H54 (cell line): ENCODE results near the gene CHDH.

ENCODE experiments used
- DNase-seq: peaks from one replicate; pipeline ENCODE4 v3.0.0; 2011; ENCODE audit warnings: low spot score, mixed read lengths; ENCODE audit not compliant: insufficient read length
- FAIRE-seq: peaks from 3 replicates; lab custom pipeline; 2011; peaks lifted over from hg19 to GRCh38; lab: Jason Lieb, UNC
- POLR2A ChIP-seq: IDR thresholded peaks from 2 replicates; pipeline ENCODE4 v1.6.1; 2011; ENCODE audit warnings: low read depth, mild to moderate bottlenecking, low read length

Gene CHDH

GRCh38 chr3:53813876-53814275, 32.3 kb downstream of the CHDH start:
- FAIRE-seq (no peak), DNase-seq (no peak)
- no peak for TF ChIP-seq POLR2A

DNA sequence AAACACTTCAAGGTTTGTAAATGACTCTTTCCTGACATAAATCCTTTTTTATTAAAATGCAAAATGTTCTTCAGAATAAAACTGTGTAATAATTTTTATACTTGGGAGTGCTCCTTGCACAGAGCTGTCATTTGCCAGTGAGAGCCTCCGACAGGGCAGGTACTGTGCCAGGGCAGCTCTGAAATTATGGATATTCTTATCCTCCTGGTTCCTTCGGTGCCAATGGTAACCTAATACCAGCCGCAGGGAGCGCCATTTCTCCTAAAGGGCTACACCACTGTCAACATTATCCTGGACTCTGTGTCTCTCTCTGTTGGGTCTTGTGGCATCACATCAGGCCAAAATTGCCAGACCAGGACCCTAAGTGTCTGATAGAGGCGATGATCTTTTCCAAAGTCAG, 33.0 kb downstream of the CHDH start:
- TF ChIP-seq POLR2A: no peak
- no peak for FAIRE-seq
- no peak for DNase-seq

DNA sequence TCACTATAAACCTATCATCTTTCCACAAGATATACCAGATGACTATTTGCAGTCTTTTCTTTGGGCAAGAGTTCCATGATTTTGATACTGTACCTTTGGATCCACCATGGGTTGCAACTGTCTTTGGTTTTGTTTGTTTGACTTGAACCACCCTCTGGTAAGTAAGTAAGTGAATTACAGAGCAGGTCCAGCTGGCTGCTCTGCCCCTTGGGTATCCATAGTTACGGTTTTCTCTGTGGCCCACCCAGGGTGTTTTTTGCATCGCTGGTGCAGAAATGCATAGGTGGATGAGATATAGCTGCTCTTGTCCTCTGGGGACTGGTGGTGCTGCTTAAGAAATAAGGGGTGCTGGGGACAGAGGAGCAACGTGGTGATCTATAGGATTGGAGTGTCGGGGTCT, 33.8 kb downstream of the CHDH start:
- no peak for TF ChIP-seq POLR2A
- DNase-seq (no peak), FAIRE-seq (no peak)

- DNase-seq (no peak), FAIRE-seq (no peak)
- no peak for TF ChIP-seq POLR2A
These were observed 34.9 kb downstream of the CHDH start for GRCh38 chr3:53811143-53811927.

DNA sequence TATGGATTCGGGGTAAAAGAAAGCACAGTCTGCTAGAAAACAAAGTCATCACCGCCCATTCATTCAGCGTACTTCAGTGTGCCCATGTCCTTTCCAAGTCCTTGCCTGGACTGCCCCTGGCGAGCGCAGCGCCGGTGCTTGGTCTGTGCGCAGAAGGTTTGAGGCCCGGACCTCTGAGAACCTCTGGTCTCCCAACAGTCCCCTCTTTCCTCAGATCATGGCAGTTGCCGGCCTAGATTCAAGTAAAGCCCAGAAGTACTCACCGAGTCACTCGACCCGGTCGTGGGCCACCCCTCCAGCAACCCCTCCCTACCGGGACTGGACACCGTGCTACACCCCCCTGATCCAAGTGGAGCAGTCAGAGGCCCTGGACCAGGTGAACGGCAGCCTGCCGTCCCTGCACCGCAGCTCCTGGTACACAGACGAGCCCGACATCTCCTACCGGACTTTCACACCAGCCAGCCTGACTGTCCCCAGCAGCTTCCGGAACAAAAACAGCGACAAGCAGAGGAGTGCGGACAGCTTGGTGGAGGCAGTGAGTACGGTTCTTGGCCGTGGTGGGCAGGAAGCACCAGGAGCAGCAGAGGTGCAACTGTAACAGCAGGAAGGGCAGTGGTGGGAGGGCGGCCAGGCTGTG, 36.3 kb downstream of the CHDH start:
- DNase-seq (no peak), FAIRE-seq (no peak)
- TF ChIP-seq POLR2A: no peak

GRCh38 chr3:53809267-53809666, 37.0 kb downstream of the CHDH start:
- no peak for TF ChIP-seq POLR2A
- FAIRE-seq (no peak), DNase-seq (no peak)

DNA sequence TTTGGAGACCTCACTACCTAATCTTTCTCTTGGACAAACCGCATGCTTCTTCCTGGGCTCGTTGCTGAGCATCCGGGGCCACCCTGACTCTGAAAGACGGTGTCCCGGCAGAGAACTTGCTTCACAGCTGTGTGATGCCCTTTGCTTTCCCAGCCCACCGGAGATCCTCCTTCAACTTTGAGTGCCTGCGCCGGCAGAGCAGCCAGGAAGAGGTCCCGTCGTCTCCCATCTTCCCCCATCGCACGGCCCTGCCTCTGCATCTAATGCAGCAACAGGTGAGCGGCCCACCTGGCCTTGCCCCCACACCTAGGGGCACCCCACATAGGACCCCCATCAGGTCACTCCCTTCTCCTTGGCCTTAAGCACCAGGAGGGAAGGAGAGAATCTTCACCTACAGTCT, 37.7 kb downstream of the CHDH start:
- TF ChIP-seq POLR2A: no peak
- DNase-seq: no peak
- FAIRE-seq: no peak

- no peak for DNase-seq
- no peak for TF ChIP-seq POLR2A
- no peak for FAIRE-seq
These were observed 39.0 kb downstream of the CHDH start for GRCh38 chr3:53807117-53807810.

DNA sequence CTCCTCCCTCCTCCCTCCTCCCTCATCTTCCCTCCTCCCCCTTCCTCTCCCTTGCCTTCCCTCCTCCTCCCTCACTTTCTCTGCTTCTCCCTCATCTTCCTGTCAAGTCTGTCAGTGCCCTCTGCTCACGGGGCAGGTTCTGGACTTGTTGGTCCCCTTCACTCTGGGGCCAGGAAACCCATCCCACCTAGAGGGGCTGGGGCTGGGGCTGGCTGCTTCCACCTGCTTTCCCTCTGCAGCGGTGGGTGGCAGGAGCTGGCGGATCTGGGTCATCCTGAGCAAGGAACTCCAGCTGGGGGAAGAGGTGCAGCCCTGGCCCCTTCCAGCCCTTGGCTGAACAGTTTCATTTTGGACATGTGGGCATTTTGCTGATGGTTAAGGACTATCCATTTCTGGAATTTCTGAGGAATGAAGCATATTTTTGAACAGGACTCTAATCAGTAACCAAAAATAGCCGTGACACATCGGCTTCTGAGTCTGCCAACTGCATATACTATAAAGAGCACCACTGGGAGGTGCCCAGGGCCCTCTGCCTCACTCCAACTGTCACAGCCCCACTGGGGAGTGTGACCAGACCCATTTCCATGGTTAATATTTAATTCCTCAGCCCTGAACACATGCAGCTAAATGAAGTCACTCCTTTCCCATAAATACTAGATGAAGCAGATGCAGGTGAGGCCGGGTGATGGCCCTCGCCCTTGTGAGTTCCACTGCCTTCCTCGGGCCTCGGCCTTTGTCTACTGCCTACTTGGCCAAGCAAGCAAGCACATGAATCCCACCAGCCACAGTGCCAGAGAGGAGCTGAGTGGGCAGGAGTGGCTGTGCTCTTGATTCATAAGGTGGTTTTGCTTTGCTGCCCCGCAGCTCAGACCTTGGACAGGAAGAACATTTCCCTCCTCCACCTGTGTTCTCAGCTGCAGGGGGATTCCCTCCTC, 39.8 kb downstream of the CHDH start:
- peak; percentile 7; the same call in 1 of the 2 replicates for TF ChIP-seq POLR2A
- FAIRE-seq: no peak

GRCh38 chr3:53805463-53806159, 40.6 kb downstream of the CHDH start:
- FAIRE-seq (no peak), DNase-seq (no peak)
- no peak for TF ChIP-seq POLR2A

More for the DNA sequence above, 39.8 kb downstream of the CHDH start:
- peak; percentile 62 for DNase-seq

DNA sequence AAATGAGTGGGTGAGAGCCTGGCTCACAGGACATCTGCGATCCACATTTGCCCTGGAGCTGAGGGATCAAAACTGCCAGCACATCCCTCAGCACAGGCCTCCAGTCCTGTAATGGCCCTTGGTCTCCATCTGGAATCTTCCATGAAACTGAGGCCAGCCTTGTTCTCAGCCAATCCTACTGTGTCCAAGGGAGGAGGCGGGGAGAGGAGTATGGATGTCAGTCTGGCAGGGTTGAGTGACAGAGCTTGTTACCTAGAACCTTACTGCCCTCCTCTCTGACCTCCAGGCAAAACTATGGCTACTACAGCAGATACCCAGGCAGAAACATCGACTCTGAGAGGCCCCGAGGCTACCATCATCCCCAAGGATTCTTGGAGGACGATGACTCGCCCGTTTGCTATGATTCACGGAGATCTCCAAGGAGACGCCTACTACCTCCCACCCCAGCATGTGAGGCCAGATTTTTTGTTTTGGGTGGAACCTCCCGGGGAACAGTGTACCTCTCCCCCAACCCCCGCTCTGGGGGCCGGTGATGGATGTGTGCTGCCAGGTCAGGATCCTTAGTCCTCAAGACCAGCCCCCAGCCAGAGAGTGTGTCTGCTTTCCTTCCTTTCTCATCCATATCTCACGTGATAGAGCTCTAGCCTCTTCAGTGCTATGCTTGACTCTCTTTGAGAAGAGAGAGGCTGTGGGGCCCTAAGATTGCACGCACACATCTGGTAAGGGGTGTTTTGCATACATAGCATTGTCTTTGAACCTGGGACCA, 41.3 kb downstream of the CHDH start:
- FAIRE-seq (no peak), DNase-seq (peak; percentile 81)
- no peak for TF ChIP-seq POLR2A

- no peak for TF ChIP-seq POLR2A
- no peak for FAIRE-seq
- DNase-seq: no peak
These were observed 42.2 kb downstream of the CHDH start for GRCh38 chr3:53803816-53804695.
